GM19239 (cell line): ENCODE results near the gene CLCF1.
"Not testable (repeated sequence)": the region's sequence is repeated elsewhere in the genome, so short reads cannot be mapped to it uniquely, and the experiment has no call there.

Experiments used
- DNase-seq: peaks from one replicate; pipeline ENCODE4 v3.0.0; 2011; ENCODE audit warnings: low spot score; ENCODE audit not compliant: insufficient read length
- FAIRE-seq: peaks from 2 replicates; lab custom pipeline; 2011; peaks lifted over from hg19 to GRCh38; lab: Jason Lieb, UNC

The CLCF1 gene

GRCh38 chr11:67345920-67346819 is 27.2 kb downstream of the CLCF1 start:
- peak; percentile 86 for FAIRE-seq
- DNase-seq = no peak

GRCh38 chr11:67345247-67345919 is 28.0 kb downstream of the CLCF1 start:
- FAIRE-seq = peak; percentile 26

GRCh38 chr11:67344264-67344663 is 29.1 kb downstream of the CLCF1 start:
- DNase-seq = no peak
- FAIRE-seq = no peak

More at GRCh38 chr11:67345247-67345919, 28.0 kb downstream of the CLCF1 start:
- no peak for DNase-seq

GRCh38 chr11:67337257-67337656 is 36.1 kb downstream of the CLCF1 start:
- no peak for DNase-seq

GRCh38 chr11:67332081-67332691 is 41.2 kb downstream of the CLCF1 start:
- no peak for DNase-seq

More at GRCh38 chr11:67337257-67337656, 36.1 kb downstream of the CLCF1 start:
- FAIRE-seq = no peak

GRCh38 chr11:67323526-67323925 is 49.9 kb downstream of the CLCF1 start:
- FAIRE-seq (no peak), DNase-seq (no peak)

More at GRCh38 chr11:67332081-67332691, 41.2 kb downstream of the CLCF1 start:
- FAIRE-seq = no peak

GRCh38 chr11:67322049-67322448 is 51.3 kb downstream of the CLCF1 start:
- DNase-seq (no peak), FAIRE-seq (no peak)

GRCh38 chr11:67321313-67321871 is 52.0 kb downstream of the CLCF1 start:
- FAIRE-seq = no peak
- no peak for DNase-seq

GRCh38 chr11:67320691-67321090 is 52.7 kb downstream of the CLCF1 start:
- FAIRE-seq (no peak), DNase-seq (no peak)

- DNase-seq (no peak), FAIRE-seq (no peak)
Observed at GRCh38 chr11:67320011-67320410, 53.4 kb downstream of the CLCF1 start.

- not testable (repeated sequence) for FAIRE-seq, DNase-seq
Observed at GRCh38 chr11:67318876-67319275, 54.5 kb downstream of the CLCF1 start.

- FAIRE-seq (no peak), DNase-seq (no peak)
Observed at GRCh38 chr11:67317888-67318555, 55.4 kb downstream of the CLCF1 start.

- FAIRE-seq (peak; percentile 96), DNase-seq (peak; percentile 98)
Observed at GRCh38 chr11:67317205-67317887, 56.1 kb downstream of the CLCF1 start.

- no peak for FAIRE-seq
- DNase-seq = no peak
Observed at GRCh38 chr11:67316882-67317204, 56.6 kb downstream of the CLCF1 start.

GRCh38 chr11:67315325-67315909 is 58.0 kb downstream of the CLCF1 start:
- FAIRE-seq (no peak), DNase-seq (no peak)

- FAIRE-seq = no peak
- no peak for DNase-seq
Observed at GRCh38 chr11:67314218-67314617, 59.2 kb downstream of the CLCF1 start.
